CD4-positive, alpha-beta T cell treated with Interleukin-2 at 100 ng/mL for 4 hours (primary cell): ENCODE data around the gene ATG3.
A peak's percentile ranks its signal among the peaks of the same experiment; 100 is the strongest.
"Not testable (repeated sequence)": the region's sequence is repeated elsewhere in the genome, so short reads cannot be mapped to it uniquely, and the experiment has no call there.

Source experiments
- DNase-seq: peaks from one replicate; pipeline ENCODE4 v3.0.0-alpha.2; 2020; ENCODE audit warnings: low spot score

ATG3 gene

GRCh38 chr3:112561734-112562529 lies at the start of gene ATG3, which contains the start of gene SLC35A5:
TSS of gene ATG3 (minus strand) at chr3:112561962. CDS start at chr3:112561528, 434 bp downstream.
TSS of gene SLC35A5 (plus strand) at chr3:112562045. CDS start at chr3:112563404, 1,359 bp downstream.
- peak; percentile 98 for DNase-seq

- DNase-seq, result no peak
Measured at GRCh38 chr3:112610121-112610520, 48.4 kb upstream of the ATG3 start.

GRCh38 chr3:112607863-112608262 lies 46.1 kb upstream of the ATG3 start:
- no peak for DNase-seq

- DNase-seq, result no peak
Measured at GRCh38 chr3:112606098-112606497, 44.3 kb upstream of the ATG3 start.

GRCh38 chr3:112605285-112605684 lies 43.5 kb upstream of the ATG3 start:
- DNase-seq, result no peak

- DNase-seq, result no peak
Measured at GRCh38 chr3:112604536-112604935, 42.8 kb upstream of the ATG3 start.

GRCh38 chr3:112602217-112602838 lies 40.6 kb upstream of the ATG3 start:
- DNase-seq, result no peak

- no peak for DNase-seq
Measured at GRCh38 chr3:112598731-112599130, 37.0 kb upstream of the ATG3 start.

- no peak for DNase-seq
Measured at GRCh38 chr3:112597945-112598344, 36.2 kb upstream of the ATG3 start.

GRCh38 chr3:112594856-112595255 lies 33.1 kb upstream of the ATG3 start:
- DNase-seq, result no peak

- no peak for DNase-seq
Measured at GRCh38 chr3:112593258-112593657, 31.5 kb upstream of the ATG3 start.

- no peak for DNase-seq
Measured at GRCh38 chr3:112587336-112587735, 25.6 kb upstream of the ATG3 start.

GRCh38 chr3:112585782-112586181 lies 24.0 kb upstream of the ATG3 start:
- no peak for DNase-seq

GRCh38 chr3:112583105-112583504 lies 21.3 kb upstream of the ATG3 start:
- no peak for DNase-seq

GRCh38 chr3:112582244-112582874 lies 20.6 kb upstream of the ATG3 start:
- peak; percentile 33 for DNase-seq

GRCh38 chr3:112579697-112580096 lies 17.9 kb upstream of the ATG3 start:
- no peak for DNase-seq

GRCh38 chr3:112579232-112579631 lies 17.5 kb upstream of the ATG3 start:
- no peak for DNase-seq

- DNase-seq, result no peak
Measured at GRCh38 chr3:112572701-112573100, 10.9 kb upstream of the ATG3 start.

GRCh38 chr3:112569265-112569664 lies 7.5 kb upstream of the ATG3 start:
- DNase-seq, result no peak

- no peak for DNase-seq
Measured at GRCh38 chr3:112568642-112569041, 6.9 kb upstream of the ATG3 start.

- no peak for DNase-seq
Measured at GRCh38 chr3:112564940-112565305, 3.2 kb upstream of the ATG3 start.

GRCh38 chr3:112564247-112564939 lies 2.6 kb upstream of the ATG3 start:
- not testable (repeated sequence) for DNase-seq

GRCh38 chr3:112561484-112561733 lies 353 bp downstream of the ATG3 start:
- DNase-seq, result peak; percentile 75
